Placental pericyte (primary cell): Measurements from ENCODE around the gene FANCI. TPM values are rescaled to one million over a fixed set of nuclear protein-coding genes. Genes with fewer than 3 reads are reported as not detected.

Experiments
- small RNA-seq: library from RNA; depleted of rRNA; stranded (forward); fragments of <200 nt; gene quantifications from one replicate; pipeline ENCODE3, GENCODE V24; 2012; ENCODE audit warnings: low replicate concordance
- total RNA-seq: library from RNA; depleted of rRNA; stranded (reverse); fragments of >200 nt; gene quantifications from 2 replicates; pipeline ENCODE4 v1.2.3, GENCODE V29; 2012

The FANCI gene
- total RNA-seq: 2.2 and 68.4 TPM in 2 replicates

GRCh38 chr15:89243691-89244573 lies at the start of gene FANCI:
FANCI (plus strand) TSS chr15:89243979; CDS start chr15:89247648, 3,669 bp downstream.

DNA sequence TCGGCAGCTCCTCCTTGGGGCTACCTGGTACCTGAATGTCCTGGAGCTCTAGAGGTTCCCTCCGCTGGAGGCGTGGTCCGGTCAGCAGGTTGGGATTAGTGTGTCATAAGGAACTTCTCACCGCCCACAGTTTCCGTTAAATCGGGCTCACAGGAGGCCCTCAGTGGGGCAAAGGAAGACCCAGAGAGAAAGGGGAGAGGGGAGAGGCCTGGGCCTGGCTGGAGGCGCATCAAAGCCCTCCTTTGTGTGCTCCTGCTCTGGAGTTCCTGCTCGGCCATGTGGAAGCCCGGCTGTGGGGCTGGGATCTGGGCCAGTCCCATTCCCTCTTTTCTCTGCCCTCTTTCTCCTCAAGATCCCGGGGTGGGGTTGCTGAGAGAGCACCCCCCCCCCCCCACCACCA lies 22.2 kb upstream of the FANCI start, which contains the start of gene RLBP1:
Gene RLBP1, minus strand, starts transcription at position 37 of the 400 bp plus-strand sequence. CDS start 2,604 bp downstream, outside the sequence.

DNA sequence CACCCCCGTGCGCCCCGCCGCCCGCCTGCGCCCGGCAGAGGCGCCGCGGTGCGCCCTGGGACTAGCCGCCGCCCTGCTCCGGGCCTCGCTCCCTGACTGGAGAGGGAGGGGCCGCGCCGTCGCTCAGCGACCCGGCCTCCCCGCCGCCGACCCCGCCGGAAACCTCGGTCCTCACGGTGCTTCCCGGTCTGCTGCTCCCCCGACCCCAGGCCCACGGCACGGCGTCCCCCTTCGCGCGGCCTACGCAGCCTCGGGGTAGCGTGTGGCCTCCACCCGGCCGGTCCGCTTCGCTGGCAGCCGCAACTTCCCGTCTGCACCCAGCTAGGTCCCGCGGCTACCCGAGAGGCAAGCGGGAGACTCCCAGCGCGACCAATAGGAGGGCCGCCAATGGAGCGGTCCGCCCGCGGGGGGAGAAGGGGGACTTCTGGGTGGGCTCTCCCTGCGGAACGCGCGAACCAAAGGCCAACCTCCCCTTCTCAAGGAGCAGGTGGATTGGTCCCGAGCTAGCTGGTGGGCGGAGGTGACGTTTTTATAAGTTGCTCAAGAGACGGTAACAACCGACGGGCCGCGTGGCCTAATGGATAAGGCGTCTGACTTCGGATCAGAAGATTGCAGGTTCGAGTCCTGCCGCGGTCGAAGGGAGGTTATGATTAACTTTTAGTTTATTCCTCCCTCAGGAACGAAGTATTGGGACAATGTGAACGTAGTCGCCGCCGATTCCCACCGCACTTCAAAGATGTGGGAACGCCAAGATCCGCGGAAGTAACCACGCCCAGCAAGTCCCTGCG lies 90.9 kb downstream of the FANCI start, which contains the start of gene POLG:
Gene POLG, minus strand, starts transcription at position 315 of the 788 bp plus-strand sequence. CDS start 1,070 bp downstream, outside the sequence.

Small RNA genes within 50 kb of the gene (small RNA-seq; reads per million reads assigned to genes)
- gene MIR6766: not detected

Other genes with a start within 250 kb of the FANCI start
- gene ABHD2, start 155.5 kb upstream of the FANCI start, total RNA-seq: 36.1 and 113 TPM in 2 replicates
- gene RLBP1, start 22.4 kb upstream of the FANCI start, total RNA-seq: not detected in 2 replicates
- gene POLG, start 90.8 kb downstream of the FANCI start, total RNA-seq: 52.5 and 90.3 TPM in 2 replicates